ENCODE results near the gene LEP. TPM values are rescaled to one million over a fixed set of nuclear protein-coding genes. Genes with fewer than 3 reads are reported as not detected.

LEP gene
- total RNA-seq, 1 experiment from 2014 or later = not detected

DNA sequence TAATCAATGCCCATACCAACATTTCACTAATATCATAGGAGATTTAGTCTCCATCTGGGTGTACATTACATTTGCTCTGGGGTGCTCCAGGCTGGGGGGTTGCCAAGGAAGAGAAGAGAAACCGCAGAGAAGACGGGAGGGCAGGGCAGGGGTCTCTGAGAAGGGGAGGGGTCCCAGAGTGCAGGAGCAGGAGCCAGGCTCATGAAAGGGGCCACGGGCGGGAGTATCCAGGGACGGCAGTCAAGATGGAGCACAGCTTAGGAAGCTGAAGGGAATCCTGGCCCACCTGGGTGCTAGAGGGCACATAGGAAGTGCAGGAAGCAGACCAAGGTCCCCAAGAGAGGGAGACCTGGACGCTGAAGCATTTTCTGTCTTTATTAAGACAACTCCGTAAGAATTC, 2.2 kb downstream of the LEP start (continued):
- TF ChIP-seq, protein P1, sequence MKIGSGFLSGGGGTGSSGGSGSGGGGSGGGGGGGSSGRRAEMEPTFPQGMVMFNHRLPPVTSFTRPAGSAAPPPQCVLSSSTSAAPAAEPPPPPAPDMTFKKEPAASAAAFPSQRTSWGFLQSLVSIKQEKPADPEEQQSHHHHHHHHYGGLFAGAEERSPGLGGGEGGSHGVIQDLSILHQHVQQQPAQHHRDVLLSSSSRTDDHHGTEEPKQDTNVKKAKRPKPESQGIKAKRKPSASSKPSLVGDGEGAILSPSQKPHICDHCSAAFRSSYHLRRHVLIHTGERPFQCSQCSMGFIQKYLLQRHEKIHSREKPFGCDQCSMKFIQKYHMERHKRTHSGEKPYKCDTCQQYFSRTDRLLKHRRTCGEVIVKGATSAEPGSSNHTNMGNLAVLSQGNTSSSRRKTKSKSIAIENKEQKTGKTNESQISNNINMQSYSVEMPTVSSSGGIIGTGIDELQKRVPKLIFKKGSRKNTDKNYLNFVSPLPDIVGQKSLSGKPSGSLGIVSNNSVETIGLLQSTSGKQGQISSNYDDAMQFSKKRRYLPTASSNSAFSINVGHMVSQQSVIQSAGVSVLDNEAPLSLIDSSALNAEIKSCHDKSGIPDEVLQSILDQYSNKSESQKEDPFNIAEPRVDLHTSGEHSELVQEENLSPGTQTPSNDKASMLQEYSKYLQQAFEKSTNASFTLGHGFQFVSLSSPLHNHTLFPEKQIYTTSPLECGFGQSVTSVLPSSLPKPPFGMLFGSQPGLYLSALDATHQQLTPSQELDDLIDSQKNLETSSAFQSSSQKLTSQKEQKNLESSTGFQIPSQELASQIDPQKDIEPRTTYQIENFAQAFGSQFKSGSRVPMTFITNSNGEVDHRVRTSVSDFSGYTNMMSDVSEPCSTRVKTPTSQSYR (CRISPR knock-in tag; IDR thresholded peaks at IDR 0.05) = no peak

DNA sequence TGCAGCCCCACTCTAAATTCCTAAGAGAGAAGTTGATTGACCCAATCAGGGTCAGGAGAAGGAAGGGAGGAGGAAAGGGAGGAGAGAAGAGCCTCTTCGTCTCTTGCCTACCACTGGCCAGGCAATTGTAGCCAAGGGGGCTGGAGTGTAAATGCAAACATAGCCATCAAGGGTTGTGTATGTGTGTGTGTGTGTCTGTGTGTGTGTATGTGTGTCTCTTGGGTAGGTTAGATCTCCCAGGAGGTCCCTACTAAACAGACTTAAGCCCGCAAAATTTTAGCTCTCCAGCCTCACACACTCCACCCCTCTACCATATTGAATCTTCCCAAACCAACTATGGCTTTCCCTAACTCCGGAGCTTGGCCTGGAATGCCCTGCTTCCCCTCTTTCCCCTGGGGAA, 3.8 kb downstream of the LEP start:
- H3K4me1 Mint-ChIP-seq = no peaks in the 10 kb centered on the region
- TF ChIP-seq JUN (CRISPR knock-in tag; IDR thresholded peaks at IDR 0.05) (no peak), GTF2I (CRISPR knock-in tag; conservative IDR thresholded peaks at IDR 0.05) (no peak), CREM (CRISPR knock-in tag; IDR thresholded peaks at IDR 0.05) (no peak), ZNF232 (CRISPR knock-in tag; IDR thresholded peaks at IDR 0.05) (no peak), ZNF138 (CRISPR knock-in tag; conservative IDR thresholded peaks at IDR 0.05) (no peak), FOXJ3 (CRISPR knock-in tag; IDR thresholded peaks at IDR 0.05; ENCODE audit: borderline replicate concordance) (no peak)
- TF ChIP-seq, protein P2, sequence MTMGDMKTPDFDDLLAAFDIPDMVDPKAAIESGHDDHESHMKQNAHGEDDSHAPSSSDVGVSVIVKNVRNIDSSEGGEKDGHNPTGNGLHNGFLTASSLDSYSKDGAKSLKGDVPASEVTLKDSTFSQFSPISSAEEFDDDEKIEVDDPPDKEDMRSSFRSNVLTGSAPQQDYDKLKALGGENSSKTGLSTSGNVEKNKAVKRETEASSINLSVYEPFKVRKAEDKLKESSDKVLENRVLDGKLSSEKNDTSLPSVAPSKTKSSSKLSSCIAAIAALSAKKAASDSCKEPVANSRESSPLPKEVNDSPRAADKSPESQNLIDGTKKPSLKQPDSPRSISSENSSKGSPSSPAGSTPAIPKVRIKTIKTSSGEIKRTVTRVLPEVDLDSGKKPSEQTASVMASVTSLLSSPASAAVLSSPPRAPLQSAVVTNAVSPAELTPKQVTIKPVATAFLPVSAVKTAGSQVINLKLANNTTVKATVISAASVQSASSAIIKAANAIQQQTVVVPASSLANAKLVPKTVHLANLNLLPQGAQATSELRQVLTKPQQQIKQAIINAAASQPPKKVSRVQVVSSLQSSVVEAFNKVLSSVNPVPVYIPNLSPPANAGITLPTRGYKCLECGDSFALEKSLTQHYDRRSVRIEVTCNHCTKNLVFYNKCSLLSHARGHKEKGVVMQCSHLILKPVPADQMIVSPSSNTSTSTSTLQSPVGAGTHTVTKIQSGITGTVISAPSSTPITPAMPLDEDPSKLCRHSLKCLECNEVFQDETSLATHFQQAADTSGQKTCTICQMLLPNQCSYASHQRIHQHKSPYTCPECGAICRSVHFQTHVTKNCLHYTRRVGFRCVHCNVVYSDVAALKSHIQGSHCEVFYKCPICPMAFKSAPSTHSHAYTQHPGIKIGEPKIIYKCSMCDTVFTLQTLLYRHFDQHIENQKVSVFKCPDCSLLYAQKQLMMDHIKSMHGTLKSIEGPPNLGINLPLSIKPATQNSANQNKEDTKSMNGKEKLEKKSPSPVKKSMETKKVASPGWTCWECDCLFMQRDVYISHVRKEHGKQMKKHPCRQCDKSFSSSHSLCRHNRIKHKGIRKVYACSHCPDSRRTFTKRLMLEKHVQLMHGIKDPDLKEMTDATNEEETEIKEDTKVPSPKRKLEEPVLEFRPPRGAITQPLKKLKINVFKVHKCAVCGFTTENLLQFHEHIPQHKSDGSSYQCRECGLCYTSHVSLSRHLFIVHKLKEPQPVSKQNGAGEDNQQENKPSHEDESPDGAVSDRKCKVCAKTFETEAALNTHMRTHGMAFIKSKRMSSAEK (CRISPR knock-in tag; IDR thresholded peaks at IDR 0.05; ENCODE audit: borderline replicate concordance) = no peak
- TF ChIP-seq, protein P3, sequence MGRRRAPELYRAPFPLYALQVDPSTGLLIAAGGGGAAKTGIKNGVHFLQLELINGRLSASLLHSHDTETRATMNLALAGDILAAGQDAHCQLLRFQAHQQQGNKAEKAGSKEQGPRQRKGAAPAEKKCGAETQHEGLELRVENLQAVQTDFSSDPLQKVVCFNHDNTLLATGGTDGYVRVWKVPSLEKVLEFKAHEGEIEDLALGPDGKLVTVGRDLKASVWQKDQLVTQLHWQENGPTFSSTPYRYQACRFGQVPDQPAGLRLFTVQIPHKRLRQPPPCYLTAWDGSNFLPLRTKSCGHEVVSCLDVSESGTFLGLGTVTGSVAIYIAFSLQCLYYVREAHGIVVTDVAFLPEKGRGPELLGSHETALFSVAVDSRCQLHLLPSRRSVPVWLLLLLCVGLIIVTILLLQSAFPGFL (CRISPR knock-in tag; IDR thresholded peaks at IDR 0.05; ENCODE audit: borderline replicate concordance) = no peak
- TF ChIP-seq, protein P4, sequence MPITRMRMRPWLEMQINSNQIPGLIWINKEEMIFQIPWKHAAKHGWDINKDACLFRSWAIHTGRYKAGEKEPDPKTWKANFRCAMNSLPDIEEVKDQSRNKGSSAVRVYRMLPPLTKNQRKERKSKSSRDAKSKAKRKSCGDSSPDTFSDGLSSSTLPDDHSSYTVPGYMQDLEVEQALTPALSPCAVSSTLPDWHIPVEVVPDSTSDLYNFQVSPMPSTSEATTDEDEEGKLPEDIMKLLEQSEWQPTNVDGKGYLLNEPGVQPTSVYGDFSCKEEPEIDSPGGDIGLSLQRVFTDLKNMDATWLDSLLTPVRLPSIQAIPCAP (CRISPR knock-in tag; IDR thresholded peaks at IDR 0.05) = no peak
- no peak overlapping the region for H3K4me3 Mint-ChIP-seq
- H3K36me3 Mint-ChIP-seq = peaks cover 4% of the 10 kb centered on the region
- no peak for ATAC-seq
- POLR2A ChIA-PET = no interaction called here
- peaks cover 7% of the 10 kb centered on the region; the same call in 1 of the 2 replicates for H3K9me3 Mint-ChIP-seq
- CTCF ChIA-PET = no interaction called here
- no peaks in the 10 kb centered on the region; the same call in 1 of the 2 replicates for H3K27me3 Mint-ChIP-seq (ENCODE audit: low read depth)
- H3K27ac Mint-ChIP-seq = no peak overlapping the region
- DNase-seq (ENCODE audit: low spot score) = no peak

DNA sequence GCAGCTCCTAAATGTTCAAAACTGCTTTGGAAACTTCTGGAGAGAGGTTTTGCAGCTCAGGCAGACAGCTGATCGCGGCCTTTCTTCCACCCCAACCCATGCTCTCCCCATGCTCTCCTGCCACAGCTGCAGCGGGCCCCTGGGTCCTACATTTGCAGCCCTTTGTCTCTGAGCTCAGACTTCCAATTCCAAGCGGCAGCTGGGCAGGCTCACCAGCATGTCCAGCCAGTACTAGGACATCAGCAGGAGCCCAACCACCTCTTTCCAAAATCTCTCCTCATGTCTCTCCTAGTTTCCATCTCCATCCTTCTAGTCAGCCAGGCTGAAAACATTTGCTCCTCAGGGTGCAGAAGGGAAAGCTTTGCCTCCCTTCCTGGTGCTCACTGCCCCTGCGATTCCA, 6.0 kb downstream of the LEP start:
- Mint-ChIP-seq H3K27ac (no peak overlapping the region), H3K9me3 (no peaks in the 10 kb centered on the region), H3K36me3 (no peaks in the 10 kb centered on the region), H3K27me3 (ENCODE audit: low read depth) (peaks cover 3% of the 10 kb centered on the region; the same call in 1 of the 2 replicates), H3K4me3 (no peak overlapping the region), H3K4me1 (no peaks in the 10 kb centered on the region)
- CTCF ChIA-PET = interaction anchor here (0.9 to 2.1 kb wide), 3 partner anchors 20 to 75 kb away, joined by 3 to 6 read pairs (median 4); no protein-coding TSS in a partner anchor
- DNase-seq (ENCODE audit: low spot score) (no peak), ATAC-seq (no peak)
- POLR2A ChIA-PET = no interaction called here
- TF ChIP-seq, protein P1 (CRISPR knock-in tag; IDR thresholded peaks at IDR 0.05) = no peak
- TF ChIP-seq, protein P5, sequence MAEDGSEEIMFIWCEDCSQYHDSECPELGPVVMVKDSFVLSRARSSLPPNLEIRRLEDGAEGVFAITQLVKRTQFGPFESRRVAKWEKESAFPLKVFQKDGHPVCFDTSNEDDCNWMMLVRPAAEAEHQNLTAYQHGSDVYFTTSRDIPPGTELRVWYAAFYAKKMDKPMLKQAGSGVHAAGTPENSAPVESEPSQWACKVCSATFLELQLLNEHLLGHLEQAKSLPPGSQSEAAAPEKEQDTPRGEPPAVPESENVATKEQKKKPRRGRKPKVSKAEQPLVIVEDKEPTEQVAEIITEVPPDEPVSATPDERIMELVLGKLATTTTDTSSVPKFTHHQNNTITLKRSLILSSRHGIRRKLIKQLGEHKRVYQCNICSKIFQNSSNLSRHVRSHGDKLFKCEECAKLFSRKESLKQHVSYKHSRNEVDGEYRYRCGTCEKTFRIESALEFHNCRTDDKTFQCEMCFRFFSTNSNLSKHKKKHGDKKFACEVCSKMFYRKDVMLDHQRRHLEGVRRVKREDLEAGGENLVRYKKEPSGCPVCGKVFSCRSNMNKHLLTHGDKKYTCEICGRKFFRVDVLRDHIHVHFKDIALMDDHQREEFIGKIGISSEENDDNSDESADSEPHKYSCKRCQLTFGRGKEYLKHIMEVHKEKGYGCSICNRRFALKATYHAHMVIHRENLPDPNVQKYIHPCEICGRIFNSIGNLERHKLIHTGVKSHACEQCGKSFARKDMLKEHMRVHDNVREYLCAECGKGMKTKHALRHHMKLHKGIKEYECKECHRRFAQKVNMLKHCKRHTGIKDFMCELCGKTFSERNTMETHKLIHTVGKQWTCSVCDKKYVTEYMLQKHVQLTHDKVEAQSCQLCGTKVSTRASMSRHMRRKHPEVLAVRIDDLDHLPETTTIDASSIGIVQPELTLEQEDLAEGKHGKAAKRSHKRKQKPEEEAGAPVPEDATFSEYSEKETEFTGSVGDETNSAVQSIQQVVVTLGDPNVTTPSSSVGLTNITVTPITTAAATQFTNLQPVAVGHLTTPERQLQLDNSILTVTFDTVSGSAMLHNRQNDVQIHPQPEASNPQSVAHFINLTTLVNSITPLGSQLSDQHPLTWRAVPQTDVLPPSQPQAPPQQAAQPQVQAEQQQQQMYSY (CRISPR knock-in tag; IDR thresholded peaks at IDR 0.05) = no peak
- TF ChIP-seq ZNF317 (CRISPR knock-in tag; IDR thresholded peaks at IDR 0.05; ENCODE audit: borderline replicate concordance, low read depth) = no peak
- no peak for TF ChIP-seq ZNF671 (CRISPR knock-in tag; IDR thresholded peaks at IDR 0.05)
- TF ChIP-seq HMGA2 (CRISPR knock-in tag; IDR thresholded peaks at IDR 0.05) = no peak

Data from WTC11 (cell line).